Lower leg skin (tissue), 3 donors: Measurements from ENCODE around the gene TULP4.

ENCODE experiments used
- CTCF ChIP-seq, 3 donors: fragments of 450-650 bp; IDR thresholded peaks; one replicate each; pipeline ENCODE4 v1.5.1; 2016; ENCODE audit warnings: antibody characterized with exemption in 3 of 3, mild to moderate bottlenecking in 3 of 3, moderate library complexity in 2 of 3
- POLR2A ChIP-seq, 2 donors: fragments of 450-650 bp; IDR thresholded peaks; one replicate each; pipeline ENCODE4 v1.6.1; 2016 to 2017; ENCODE audit warnings: antibody characterized with exemption in 2 of 2, mild to moderate bottlenecking in 1 of 2, moderate library complexity in 1 of 2

- TF ChIP-seq POLR2A (IDR thresholded peaks at IDR 0.05) (no peak), CTCF (IDR thresholded peaks at IDR 0.05) (no peak)
Measured at GRCh38 chr6:158268361-158269147, 43.7 kb upstream of the TULP4 start.
